Mononuclear cell (primary cell): ENCODE data around the gene TRIM67. TPM values are rescaled to one million over a fixed set of nuclear protein-coding genes. Genes with fewer than 3 reads are reported as not detected.

ENCODE experiments used
- H3K27me3 ChIP-seq: 2 replicates; pipeline ENCODE4 v1.6.0; 2011; ENCODE audit warnings: low read length, control low read depth; ENCODE audit not compliant: insufficient read depth
- H3K4me1 ChIP-seq: 2 replicates; pipeline ENCODE4 v1.5.1; 2011; ENCODE audit warnings: mild to moderate bottlenecking, low read length, control low read depth; ENCODE audit not compliant: insufficient read depth
- H3K4me3 ChIP-seq: 2 replicates; pipeline ENCODE4 v1.5.1; 2011; ENCODE audit warnings: mild to moderate bottlenecking, low read length, moderate library complexity
- H3K9me3 ChIP-seq: 2 replicates; pipeline ENCODE4 v1.5.1; 2011; ENCODE audit warnings: low read depth, mild to moderate bottlenecking, control low read depth, low read length
- total RNA-seq: library from RNA; depleted of rRNA; stranded (reverse); fragments of >200 nt; gene quantifications from one replicate; pipeline ENCODE4 v1.2.3, GENCODE V29; 2012

The TRIM67 gene
- total RNA-seq, 1 donor, result under 0.01 TPM

DNA sequence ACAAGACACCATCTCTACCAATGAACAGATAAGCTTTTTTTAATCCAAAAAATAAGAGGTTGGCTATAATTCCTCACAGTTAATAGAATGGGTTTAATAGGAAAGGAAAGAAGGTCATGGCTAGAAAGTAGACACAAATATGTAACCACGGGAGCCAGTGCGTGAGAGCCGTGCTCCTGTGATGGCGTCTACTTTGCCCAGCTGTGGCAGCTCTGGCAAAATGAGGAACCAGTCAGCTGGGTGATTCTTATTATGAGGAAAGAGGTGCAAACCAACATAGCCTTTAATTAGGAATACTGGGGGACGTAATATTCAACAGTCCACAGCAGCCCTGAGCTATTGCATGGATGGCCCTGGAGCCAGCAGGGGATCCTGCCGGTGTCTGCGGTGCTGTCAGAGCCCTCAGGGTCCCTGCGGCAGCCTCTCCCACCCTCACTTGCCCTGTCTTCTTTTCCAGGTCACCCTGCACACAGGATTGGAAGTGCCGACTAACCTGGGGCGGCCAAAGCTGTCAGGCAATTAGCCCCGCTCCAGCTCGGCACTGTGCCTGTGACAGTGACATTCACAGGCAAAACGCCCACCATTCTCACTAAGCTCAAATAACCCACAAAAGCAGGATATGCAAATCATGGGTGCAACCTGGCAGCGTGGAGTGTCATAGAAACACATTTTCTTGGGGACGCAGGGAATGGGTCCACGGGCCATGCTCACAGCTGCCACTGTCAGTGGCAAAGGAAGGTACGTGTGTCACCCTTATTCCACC, 53.2 kb downstream of the TRIM67 start:
- Histone ChIP-seq H3K9me3 (no peaks in the 10 kb centered on the region), H3K4me3 (no peak overlapping the region), H3K4me1 (peaks cover 13% of the 10 kb centered on the region), H3K27me3 (no peaks in the 10 kb centered on the region)

DNA sequence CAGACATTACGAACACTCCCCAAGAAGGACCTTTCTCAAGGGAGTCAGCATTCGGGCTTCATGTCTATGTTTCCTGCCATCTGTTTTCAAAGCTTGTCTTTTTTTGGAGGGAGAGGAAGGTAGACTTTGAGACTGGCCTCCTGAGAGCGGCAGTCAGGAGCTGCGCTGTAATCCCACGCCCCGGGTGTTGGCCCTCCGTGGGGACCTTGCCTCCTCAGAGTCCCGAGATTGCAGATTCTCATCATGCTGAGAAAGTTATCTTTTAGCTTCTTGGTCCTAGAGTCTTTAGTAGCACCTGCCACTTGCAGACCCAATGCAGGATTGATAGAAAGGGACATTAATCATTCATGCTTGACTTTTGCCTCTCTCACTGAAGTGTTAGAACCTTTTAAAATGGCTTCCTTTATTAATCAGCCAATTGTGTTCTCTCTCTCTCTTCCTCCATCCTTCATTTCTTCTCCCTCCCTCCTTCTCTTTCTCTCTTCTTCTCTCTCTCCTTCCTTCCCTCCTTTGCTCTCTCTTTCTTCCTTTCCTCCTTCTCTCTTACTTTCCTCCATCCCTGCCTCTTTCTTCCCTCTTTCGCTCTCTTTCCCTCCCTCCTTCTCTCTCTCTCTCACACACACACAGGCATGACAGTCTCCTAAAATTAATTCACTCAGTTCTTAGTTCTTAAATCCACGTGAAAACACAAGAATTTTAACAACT, 54.0 kb downstream of the TRIM67 start:
- peaks cover 13% of the 10 kb centered on the region for H3K4me1 ChIP-seq
- H3K4me3 ChIP-seq, result no peak overlapping the region
- no peaks in the 10 kb centered on the region for H3K9me3 ChIP-seq
- H3K27me3 ChIP-seq, result no peaks in the 10 kb centered on the region

DNA sequence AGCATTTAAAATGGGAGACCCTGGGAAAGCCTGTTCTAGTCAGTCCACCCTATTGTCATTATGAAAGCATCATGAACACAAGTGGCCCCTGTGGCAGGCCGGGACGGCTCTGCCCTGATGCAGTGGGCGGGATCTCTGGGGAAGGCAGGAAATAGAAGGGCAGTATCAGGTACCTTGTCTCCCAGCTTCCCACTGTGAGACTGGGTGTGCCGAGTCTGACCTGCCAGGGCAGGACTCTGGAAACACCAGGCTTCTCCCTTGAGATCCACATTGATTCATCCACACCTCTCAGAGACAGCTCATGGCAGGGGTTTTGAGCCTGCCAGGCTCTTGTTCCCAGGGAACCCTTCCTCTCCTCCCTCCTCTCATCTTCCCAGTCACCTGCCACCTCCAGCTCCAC, 54.6 kb downstream of the TRIM67 start:
- H3K9me3 ChIP-seq, result no peaks in the 10 kb centered on the region
- H3K4me1 ChIP-seq, result peaks cover 8% of the 10 kb centered on the region
- H3K27me3 ChIP-seq, result no peaks in the 10 kb centered on the region
- H3K4me3 ChIP-seq, result no peak overlapping the region

DNA sequence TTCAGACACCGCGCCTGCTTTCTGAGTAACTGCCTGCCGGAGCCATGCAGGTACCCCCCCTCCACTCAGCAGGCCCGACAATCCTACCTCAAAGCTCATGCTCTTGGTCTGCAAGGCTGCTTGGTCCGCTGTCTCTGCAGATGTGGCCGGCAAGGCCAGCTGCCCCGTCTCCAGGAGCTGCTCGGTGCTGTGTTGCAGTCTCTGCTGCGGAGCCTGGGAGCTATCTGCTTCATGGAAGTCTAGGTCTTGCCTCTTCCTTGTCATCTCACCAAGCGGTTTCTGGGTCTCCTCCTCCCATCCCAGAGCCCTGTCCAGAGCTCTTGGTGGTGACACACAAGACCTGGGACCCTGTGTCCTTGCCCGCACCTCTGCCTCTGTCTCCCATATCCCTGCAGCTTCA, 55.2 kb downstream of the TRIM67 start:
- no peaks in the 10 kb centered on the region for H3K9me3 ChIP-seq
- peaks cover 5% of the 10 kb centered on the region for H3K4me1 ChIP-seq
- H3K27me3 ChIP-seq, result no peaks in the 10 kb centered on the region
- H3K4me3 ChIP-seq, result no peak overlapping the region

DNA sequence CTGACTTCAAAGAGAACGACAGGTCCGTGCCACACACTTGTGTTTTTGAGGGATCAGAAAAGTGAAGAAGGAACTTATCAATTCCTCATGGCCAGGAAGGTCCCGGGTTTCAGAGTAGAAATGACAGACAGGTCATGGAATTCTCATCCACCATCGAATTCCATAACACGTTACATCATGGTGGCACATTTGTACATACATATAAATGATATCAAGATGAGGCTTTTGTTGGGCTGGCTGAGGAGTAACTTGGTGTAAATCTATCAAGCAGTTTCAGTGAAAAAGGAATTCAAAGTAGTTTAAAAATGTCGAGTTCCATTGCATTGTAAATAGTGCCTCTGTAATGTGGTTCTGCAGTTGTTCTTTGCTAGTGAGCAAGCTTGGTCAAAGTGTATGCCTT, 56.2 kb downstream of the TRIM67 start:
- H3K4me1 ChIP-seq, result peaks cover 5% of the 10 kb centered on the region
- H3K9me3 ChIP-seq, result no peaks in the 10 kb centered on the region
- H3K27me3 ChIP-seq, result no peaks in the 10 kb centered on the region
- H3K4me3 ChIP-seq, result no peak overlapping the region

DNA sequence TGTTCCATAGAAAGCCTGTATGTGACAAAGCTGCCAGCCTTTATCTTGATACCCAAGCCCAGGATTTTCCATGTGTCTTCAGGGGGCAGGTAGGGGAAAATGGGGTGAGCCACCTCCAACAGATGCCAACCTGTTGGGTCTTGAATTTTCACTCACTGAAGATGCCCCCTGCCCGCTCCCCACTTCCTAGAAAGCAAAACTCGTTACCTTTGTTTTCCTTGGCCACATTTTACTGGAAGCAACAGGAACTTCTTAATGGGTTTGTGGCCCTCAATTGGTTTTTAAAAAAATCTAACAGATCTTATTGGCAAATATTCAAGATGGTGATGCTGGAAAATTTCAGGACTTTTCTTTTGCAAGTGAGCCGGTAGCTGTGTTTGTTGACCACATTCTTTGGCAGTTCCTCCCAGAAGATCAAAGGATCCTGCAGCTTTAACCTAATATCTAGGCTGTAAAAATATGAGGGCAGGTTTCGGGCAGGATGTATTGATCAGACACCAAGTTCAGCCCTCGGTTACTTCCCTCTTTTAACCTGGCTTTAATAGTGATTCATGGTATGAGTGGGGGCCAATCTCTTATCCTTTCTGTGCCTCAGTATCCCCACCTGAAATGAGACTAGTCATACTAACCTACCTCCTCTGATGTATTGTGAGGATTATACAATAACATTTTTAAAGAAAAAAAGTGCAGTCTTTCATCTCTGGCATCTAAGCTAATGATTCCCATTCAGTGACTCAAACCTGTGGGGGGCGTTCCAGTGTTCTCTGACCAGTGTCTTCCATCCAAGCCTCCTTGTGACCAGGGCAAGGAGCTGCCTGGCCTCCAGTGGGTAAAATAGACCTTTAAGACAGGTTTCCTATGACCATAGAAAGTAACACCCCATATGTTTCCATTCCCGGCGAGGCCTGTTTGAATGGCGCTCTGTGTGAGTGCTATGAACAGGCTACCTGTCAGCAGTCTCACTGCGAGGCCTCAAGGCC, 57.9 kb downstream of the TRIM67 start:
- Histone ChIP-seq H3K27me3 (no peaks in the 10 kb centered on the region), H3K9me3 (no peaks in the 10 kb centered on the region), H3K4me1 (peaks cover 5% of the 10 kb centered on the region)

DNA sequence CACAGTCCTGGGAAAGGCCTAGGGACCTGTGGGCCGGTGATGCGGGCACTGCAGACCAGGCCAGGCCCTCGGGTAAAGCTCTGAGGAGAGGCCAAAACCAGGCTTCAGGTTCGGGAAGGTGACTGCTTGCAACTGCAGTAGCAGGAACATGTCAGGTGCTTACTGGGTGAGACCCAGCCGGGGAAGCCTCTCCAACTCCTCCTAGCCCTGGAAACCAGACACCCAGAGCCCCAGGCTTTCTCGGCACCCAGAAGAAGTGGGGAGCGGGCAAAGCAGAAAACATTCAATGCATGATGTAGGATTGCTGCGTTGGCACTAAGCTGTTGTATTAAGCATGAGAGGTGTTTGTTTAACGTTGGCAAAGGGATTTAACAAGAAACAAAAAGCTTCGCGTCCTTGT, 58.9 kb downstream of the TRIM67 start:
- H3K9me3 ChIP-seq, result no peaks in the 10 kb centered on the region
- H3K4me3 ChIP-seq, result no peak overlapping the region
- H3K27me3 ChIP-seq, result no peaks in the 10 kb centered on the region
- H3K4me1 ChIP-seq, result no peaks in the 10 kb centered on the region

More for the DNA sequence above, 57.9 kb downstream of the TRIM67 start:
- no peak overlapping the region for H3K4me3 ChIP-seq

DNA sequence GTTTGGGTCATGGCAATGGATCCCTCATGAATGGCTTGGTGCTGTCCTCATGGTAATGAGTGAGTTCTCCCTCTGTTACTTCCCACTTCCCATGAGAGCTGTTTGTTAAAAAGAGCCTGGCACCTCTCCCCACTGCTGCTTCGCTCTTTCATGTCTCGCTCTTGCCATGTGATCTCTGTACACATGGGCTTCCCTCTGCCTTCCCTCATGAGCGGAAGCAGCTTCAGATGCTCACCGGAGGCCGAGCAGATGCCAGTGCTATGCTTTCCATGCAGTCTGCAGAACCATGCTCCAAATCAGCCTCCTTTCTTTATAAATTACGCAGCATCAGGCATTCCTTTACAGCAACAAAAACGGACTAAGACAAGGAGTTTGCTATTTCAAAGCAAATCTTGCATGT, 64.3 kb downstream of the TRIM67 start:
- no peak overlapping the region for H3K4me3 ChIP-seq
- H3K9me3 ChIP-seq, result no peaks in the 10 kb centered on the region
- H3K27me3 ChIP-seq, result no peaks in the 10 kb centered on the region
- no peaks in the 10 kb centered on the region for H3K4me1 ChIP-seq

DNA sequence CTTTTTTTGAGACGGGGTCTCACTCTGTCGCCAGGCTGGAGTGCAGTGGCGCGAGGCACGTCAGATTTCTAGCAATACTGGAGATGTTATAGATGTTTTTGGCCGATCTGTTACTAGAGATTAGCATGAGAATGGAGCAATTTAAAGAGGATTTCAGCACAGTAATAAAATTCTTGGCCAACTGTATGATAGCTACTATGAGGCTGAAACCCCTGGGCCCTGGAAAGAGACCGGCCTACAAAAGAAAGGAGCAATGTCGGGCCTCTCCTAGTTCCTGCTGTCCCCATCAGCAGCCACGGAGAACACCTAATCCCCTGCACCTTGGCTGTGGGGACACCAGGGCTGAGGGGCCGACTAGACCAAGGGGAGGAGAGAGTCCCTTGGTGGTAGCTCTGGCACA, 69.7 kb downstream of the TRIM67 start:
- H3K27me3 ChIP-seq, result no peaks in the 10 kb centered on the region
- H3K9me3 ChIP-seq, result no peaks in the 10 kb centered on the region

DNA sequence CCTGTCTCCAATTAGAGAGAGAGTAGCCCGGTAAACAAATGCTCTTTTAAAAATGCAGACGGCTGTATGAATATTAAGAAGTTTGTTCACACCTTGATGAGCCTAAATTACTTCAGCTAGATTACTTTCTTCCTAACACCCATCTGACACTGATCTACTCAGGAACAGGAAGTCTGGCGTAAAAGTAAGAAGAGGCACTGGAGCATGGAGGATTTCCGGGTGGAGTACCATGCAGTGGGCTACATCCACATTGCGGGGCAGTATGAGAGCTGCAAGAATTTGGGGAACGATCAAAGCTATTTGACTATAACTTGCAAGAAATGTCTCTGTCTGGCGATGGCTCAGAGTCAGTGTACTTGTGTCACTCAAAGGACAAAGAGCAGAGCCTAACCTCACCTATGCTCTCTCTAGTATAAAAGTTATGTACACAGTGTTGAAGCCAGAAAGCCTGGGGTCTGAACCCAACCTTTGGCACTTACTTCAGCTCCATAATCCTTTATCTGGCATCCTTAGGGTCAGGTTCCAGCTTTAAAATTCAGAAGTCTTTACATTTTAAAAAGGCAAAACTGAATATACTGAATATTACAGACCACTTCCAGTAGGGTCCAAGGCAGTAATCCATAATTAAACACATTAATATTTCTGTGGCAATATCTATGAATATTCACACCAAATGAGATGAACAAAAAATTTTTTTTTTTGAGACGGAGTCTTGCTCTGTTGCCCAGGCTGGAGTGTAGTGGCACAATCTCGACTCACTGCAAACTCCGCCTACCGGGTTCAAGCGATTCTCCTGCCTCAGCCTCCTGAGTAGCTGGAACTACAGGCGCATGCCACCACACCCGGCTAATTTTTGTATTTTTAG, 71.2 kb downstream of the TRIM67 start:
- H3K4me1 ChIP-seq, result peaks cover 24% of the 10 kb centered on the region
- no peaks in the 10 kb centered on the region for H3K9me3 ChIP-seq
- no peaks in the 10 kb centered on the region for H3K27me3 ChIP-seq
- H3K4me3 ChIP-seq, result no peak overlapping the region

More for the DNA sequence above, 69.7 kb downstream of the TRIM67 start:
- Histone ChIP-seq H3K4me3 (no peak overlapping the region), H3K4me1 (peaks cover 14% of the 10 kb centered on the region)

DNA sequence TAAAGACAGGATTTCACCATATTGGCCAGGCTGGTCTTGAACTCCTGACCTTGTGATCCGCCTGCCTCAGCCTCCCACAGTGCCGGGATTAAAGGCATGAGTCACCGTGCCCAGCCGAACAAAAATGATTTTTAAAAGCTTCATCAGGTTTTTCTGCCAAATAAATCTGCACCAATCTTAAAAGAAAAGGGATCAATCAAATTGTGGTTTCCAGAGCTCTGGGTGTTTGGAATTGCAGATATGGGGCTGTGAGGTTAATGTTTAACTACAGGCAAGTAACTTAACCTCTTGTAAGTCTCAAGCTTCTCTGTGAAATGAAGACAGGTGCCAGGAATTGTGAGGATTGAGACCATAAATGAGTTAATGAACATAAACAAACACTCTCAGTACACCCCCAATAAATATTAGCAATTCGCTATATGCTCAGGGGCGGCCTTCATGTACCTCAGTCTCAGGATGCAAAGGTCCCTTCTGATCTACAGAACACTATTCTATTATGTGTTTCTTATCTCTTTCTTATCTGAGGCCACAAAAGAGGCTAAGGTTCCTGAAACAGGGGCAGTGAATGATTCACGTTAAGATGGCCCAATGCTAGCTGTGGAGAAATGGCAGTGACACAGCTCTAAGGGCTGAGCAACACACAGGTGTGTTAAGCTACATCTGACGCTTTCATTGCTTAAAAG, 72.0 kb downstream of the TRIM67 start:
- Histone ChIP-seq H3K4me3 (no peak overlapping the region), H3K27me3 (no peaks in the 10 kb centered on the region), H3K9me3 (no peaks in the 10 kb centered on the region), H3K4me1 (peaks cover 24% of the 10 kb centered on the region)

DNA sequence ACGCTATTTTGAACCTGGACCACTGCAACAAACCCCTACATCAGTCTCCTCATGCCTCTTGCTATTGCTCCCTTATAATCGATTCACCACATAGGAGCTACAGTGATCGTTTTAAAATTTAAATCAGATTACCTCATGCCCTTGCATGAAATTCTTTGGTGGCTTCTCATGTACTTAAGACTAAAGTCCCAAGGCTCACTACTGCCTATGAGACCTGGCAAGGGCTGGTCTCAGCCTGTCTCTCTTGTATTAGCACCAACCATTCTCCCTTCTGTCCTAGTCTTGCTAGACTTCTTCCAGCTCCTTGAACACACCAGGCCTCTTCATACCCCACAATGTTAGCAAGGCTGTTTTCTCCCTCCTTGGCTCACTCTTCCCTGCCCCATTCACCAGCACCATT, 72.6 kb downstream of the TRIM67 start:
- peaks cover 24% of the 10 kb centered on the region for H3K4me1 ChIP-seq
- H3K4me3 ChIP-seq, result no peak overlapping the region
- no peaks in the 10 kb centered on the region for H3K9me3 ChIP-seq
- no peaks in the 10 kb centered on the region for H3K27me3 ChIP-seq

DNA sequence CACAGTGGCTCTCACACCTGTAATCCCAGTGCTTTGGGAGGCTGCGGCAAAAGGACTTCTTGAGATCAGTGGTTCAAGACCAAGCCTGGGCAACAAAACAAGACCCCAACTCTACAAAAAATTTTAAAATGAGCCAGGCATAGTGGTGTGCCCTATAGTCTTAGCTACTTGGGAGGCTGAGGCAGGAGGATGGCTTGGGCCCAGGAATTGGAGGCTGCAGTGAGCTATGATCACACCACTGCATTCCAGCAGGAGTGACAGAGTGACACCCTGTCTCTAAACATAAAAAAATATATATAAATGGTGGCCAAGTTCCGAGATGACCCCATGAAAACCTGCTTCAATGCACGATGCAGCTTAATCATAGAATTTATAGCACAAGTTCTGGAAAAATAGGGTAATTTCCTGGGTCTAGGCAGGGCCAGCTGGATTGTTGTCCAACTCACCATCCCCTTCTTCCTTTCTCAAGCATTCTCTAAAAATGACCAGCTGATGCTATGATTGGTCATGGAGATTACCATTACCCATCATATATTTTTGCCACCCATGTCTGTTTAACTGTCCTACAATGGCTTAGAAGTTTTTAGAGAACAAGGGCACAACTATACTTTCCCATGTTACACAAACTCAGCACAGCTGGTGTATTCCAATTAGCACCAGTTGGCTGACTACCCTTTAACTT, 73.8 kb downstream of the TRIM67 start:
- H3K9me3 ChIP-seq, result no peaks in the 10 kb centered on the region
- H3K4me1 ChIP-seq, result peaks cover 33% of the 10 kb centered on the region
- H3K27me3 ChIP-seq, result no peaks in the 10 kb centered on the region
- no peak overlapping the region for H3K4me3 ChIP-seq
